ENCODE measurements around the gene USP47. TPM values are rescaled to one million over a fixed set of nuclear protein-coding genes. Genes with fewer than 3 reads are reported as not detected.

Gene USP47
- total RNA-seq, 1 experiment from 2014 or later, result 45.9 TPM

- Histone ChIP-seq H3K36me3 (ENCODE audit: insufficient read depth, low read length, poor library complexity, severe bottlenecking) (peaks cover 9% of the 10 kb centered on the region), H3K27me3 (replicated peaks; ENCODE audit: insufficient read depth, low read depth, low read length, poor library complexity) (no peaks in the 10 kb centered on the region), H3K4me1 (ENCODE audit: insufficient read depth, low read length, poor library complexity, severe bottlenecking) (no peaks in the 10 kb centered on the region), H3K9me3 (ENCODE audit: low read depth, low read length, poor library complexity, severe bottlenecking) (no peaks in the 10 kb centered on the region), H3K4me3 (ENCODE audit: low read depth, low read length, poor library complexity, severe bottlenecking) (no peak overlapping the region), H3K27ac (ENCODE audit: low read depth, low read length, poor library complexity, severe bottlenecking) (no peak overlapping the region)
- TF ChIP-seq, protein P1, sequence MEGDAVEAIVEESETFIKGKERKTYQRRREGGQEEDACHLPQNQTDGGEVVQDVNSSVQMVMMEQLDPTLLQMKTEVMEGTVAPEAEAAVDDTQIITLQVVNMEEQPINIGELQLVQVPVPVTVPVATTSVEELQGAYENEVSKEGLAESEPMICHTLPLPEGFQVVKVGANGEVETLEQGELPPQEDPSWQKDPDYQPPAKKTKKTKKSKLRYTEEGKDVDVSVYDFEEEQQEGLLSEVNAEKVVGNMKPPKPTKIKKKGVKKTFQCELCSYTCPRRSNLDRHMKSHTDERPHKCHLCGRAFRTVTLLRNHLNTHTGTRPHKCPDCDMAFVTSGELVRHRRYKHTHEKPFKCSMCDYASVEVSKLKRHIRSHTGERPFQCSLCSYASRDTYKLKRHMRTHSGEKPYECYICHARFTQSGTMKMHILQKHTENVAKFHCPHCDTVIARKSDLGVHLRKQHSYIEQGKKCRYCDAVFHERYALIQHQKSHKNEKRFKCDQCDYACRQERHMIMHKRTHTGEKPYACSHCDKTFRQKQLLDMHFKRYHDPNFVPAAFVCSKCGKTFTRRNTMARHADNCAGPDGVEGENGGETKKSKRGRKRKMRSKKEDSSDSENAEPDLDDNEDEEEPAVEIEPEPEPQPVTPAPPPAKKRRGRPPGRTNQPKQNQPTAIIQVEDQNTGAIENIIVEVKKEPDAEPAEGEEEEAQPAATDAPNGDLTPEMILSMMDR (conservative IDR thresholded peaks at IDR 0.05; ENCODE audit: low read depth, low read length), result no peak
- no peak for TF ChIP-seq EZH2 (IDR thresholded peaks at IDR 0.05; ENCODE audit: borderline replicate concordance, low read depth, low read length, poor library complexity, severe bottlenecking)
- intact Hi-C loops (cut with micrococcal nuclease; ENCODE audit: unreplicated experiment), result no loop called here
- peak; percentile 9 for DNase-seq (ENCODE audit: low spot score)
- CTCF ChIA-PET, result no interaction called here
- POLR2A ChIA-PET (ENCODE audit: low non-redundant PET), result interaction anchor here (0.6 to 0.7 kb wide), 2 partner anchors 74 to 121 kb away, joined by 3 to 4 read pairs; no protein-coding TSS in a partner anchor
- BruUV-seq (replicated peaks), result no TSS peak
These were observed 75.2 kb downstream of the USP47 start for GRCh38 chr11:11916981-11917399.

- intact Hi-C loops (cut with micrococcal nuclease; ENCODE audit: unreplicated experiment), result no loop called here
- ChIA-PET POLR2A (ENCODE audit: low non-redundant PET) (interaction anchor here (0.7 kb wide), 1 partner anchor 580 kb away, joined by 3 read pairs; no protein-coding TSS in a partner anchor), CTCF (no interaction called here)
- Histone ChIP-seq H3K4me1 (ENCODE audit: insufficient read depth, low read length, poor library complexity, severe bottlenecking) (no peaks in the 10 kb centered on the region), H3K36me3 (ENCODE audit: insufficient read depth, low read length, poor library complexity, severe bottlenecking) (peaks cover 5% of the 10 kb centered on the region), H3K27ac (ENCODE audit: low read depth, low read length, poor library complexity, severe bottlenecking) (no peak overlapping the region), H3K27me3 (replicated peaks; ENCODE audit: insufficient read depth, low read depth, low read length, poor library complexity) (no peaks in the 10 kb centered on the region), H3K9me3 (ENCODE audit: low read depth, low read length, poor library complexity, severe bottlenecking) (no peaks in the 10 kb centered on the region), H3K4me3 (ENCODE audit: low read depth, low read length, poor library complexity, severe bottlenecking) (no peak overlapping the region)
- BruUV-seq (replicated peaks), result no TSS peak
- no peak for DNase-seq (ENCODE audit: low spot score)
- TF ChIP-seq, protein P1 (conservative IDR thresholded peaks at IDR 0.05; ENCODE audit: low read depth, low read length), result no peak
- TF ChIP-seq EZH2 (IDR thresholded peaks at IDR 0.05; ENCODE audit: borderline replicate concordance, low read depth, low read length, poor library complexity, severe bottlenecking), result no peak
These were observed 82.1 kb downstream of the USP47 start for GRCh38 chr11:11923828-11924227.

- CTCF ChIA-PET, result no interaction called here
- no peak overlapping the region for H3K27ac ChIP-seq (ENCODE audit: low read depth, low read length, poor library complexity, severe bottlenecking)
- intact Hi-C loops (cut with micrococcal nuclease; ENCODE audit: unreplicated experiment), result loop anchor here (10.0 kb wide), 1 partner anchor 355 kb away; no protein-coding TSS in a partner anchor
- no peaks in the 10 kb centered on the region for H3K27me3 ChIP-seq (replicated peaks; ENCODE audit: insufficient read depth, low read depth, low read length, poor library complexity)
- no peak for DNase-seq (ENCODE audit: low spot score)
- peaks cover 30% of the 10 kb centered on the region for H3K36me3 ChIP-seq (ENCODE audit: insufficient read depth, low read length, poor library complexity, severe bottlenecking)
- POLR2A ChIA-PET (ENCODE audit: low non-redundant PET), result no interaction called here
- no TSS peak for BruUV-seq (replicated peaks)
- no peaks in the 10 kb centered on the region for H3K4me1 ChIP-seq (ENCODE audit: insufficient read depth, low read length, poor library complexity, severe bottlenecking)
- H3K4me3 ChIP-seq (ENCODE audit: low read depth, low read length, poor library complexity, severe bottlenecking), result no peak overlapping the region
- TF ChIP-seq, protein P1 (conservative IDR thresholded peaks at IDR 0.05; ENCODE audit: low read depth, low read length), result no peak
- no peak for TF ChIP-seq EZH2 (IDR thresholded peaks at IDR 0.05; ENCODE audit: borderline replicate concordance, low read depth, low read length, poor library complexity, severe bottlenecking)
- no peaks in the 10 kb centered on the region for H3K9me3 ChIP-seq (ENCODE audit: low read depth, low read length, poor library complexity, severe bottlenecking)
These were observed 88.1 kb downstream of the USP47 start for GRCh38 chr11:11929920-11930319.
